ENCODE measurements around the gene NFATC2. TPM values are rescaled to one million over a fixed set of nuclear protein-coding genes. Genes with fewer than 3 reads are reported as not detected.

NFATC2 gene
- total RNA-seq, 2 experiments from 2014 or later: 32.5 to 33.2 TPM

GRCh38 chr20:51394706-51395105, 147.8 kb downstream of the NFATC2 start:
- no peak overlapping the region for H3K4me3 Mint-ChIP-seq
- no peak for DNase-seq
- Histone ChIP-seq H3K4me1 (ENCODE audit: insufficient read depth, low read length) (peaks cover 36% of the 10 kb centered on the region), H3K27me3 (ENCODE audit: control insufficient read depth in 1 of 2, insufficient read depth in 2 of 2, low read length in 2 of 2) (no peaks in the 10 kb centered on the region), H3K4me3 (ENCODE audit: low read length) (no peak overlapping the region), H3K9me3 (ENCODE audit: control insufficient read depth in 1 of 2, insufficient read depth in 1 of 2, low read length in 2 of 2) (no peaks in the 10 kb centered on the region), H3K36me3 (ENCODE audit: insufficient read depth, low read length) (peaks cover 81% of the 10 kb centered on the region), H3K27ac (ENCODE audit: low read depth in 1 of 2, low read length in 2 of 2) (no peak overlapping the region)
- H3K36me3 Mint-ChIP-seq (ENCODE audit: low read depth): peaks cover 77% of the 10 kb centered on the region
- ChIA-PET CTCF (no interaction called here), POLR2A (no interaction called here)
- H3K27ac Mint-ChIP-seq: peak overlapping the region; percentile 46
- H3K9me3 Mint-ChIP-seq: no peaks in the 10 kb centered on the region
- peaks cover 23% of the 10 kb centered on the region for H3K4me1 Mint-ChIP-seq (ENCODE audit: low read depth)
- TF ChIP-seq, protein P1, sequence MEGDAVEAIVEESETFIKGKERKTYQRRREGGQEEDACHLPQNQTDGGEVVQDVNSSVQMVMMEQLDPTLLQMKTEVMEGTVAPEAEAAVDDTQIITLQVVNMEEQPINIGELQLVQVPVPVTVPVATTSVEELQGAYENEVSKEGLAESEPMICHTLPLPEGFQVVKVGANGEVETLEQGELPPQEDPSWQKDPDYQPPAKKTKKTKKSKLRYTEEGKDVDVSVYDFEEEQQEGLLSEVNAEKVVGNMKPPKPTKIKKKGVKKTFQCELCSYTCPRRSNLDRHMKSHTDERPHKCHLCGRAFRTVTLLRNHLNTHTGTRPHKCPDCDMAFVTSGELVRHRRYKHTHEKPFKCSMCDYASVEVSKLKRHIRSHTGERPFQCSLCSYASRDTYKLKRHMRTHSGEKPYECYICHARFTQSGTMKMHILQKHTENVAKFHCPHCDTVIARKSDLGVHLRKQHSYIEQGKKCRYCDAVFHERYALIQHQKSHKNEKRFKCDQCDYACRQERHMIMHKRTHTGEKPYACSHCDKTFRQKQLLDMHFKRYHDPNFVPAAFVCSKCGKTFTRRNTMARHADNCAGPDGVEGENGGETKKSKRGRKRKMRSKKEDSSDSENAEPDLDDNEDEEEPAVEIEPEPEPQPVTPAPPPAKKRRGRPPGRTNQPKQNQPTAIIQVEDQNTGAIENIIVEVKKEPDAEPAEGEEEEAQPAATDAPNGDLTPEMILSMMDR (IDR thresholded peaks at IDR 0.05): no peak
- intact Hi-C loops (cut with DNase I, micrococcal nuclease): no loop called here
- no peak for ATAC-seq (ENCODE audit: poor library complexity)
- H3K27me3 Mint-ChIP-seq: no peaks in the 10 kb centered on the region

- Mint-ChIP-seq H3K36me3 (ENCODE audit: low read depth) (peaks cover 81% of the 10 kb centered on the region), H3K4me1 (ENCODE audit: low read depth) (peaks cover 13% of the 10 kb centered on the region), H3K27ac (no peak overlapping the region), H3K9me3 (no peaks in the 10 kb centered on the region), H3K27me3 (no peaks in the 10 kb centered on the region), H3K4me3 (no peak overlapping the region)
- Histone ChIP-seq H3K4me1 (ENCODE audit: insufficient read depth, low read length) (peaks cover 31% of the 10 kb centered on the region), H3K36me3 (ENCODE audit: insufficient read depth, low read length) (peaks cover 88% of the 10 kb centered on the region), H3K27me3 (ENCODE audit: control insufficient read depth in 1 of 2, insufficient read depth in 2 of 2, low read length in 2 of 2) (no peaks in the 10 kb centered on the region), H3K4me3 (ENCODE audit: low read length) (no peak overlapping the region), H3K27ac (ENCODE audit: low read depth in 1 of 2, low read length in 2 of 2) (no peak overlapping the region), H3K9me3 (ENCODE audit: control insufficient read depth in 1 of 2, insufficient read depth in 1 of 2, low read length in 2 of 2) (no peaks in the 10 kb centered on the region)
- CTCF ChIA-PET: no interaction called here
- no peak for ATAC-seq (ENCODE audit: poor library complexity)
- TF ChIP-seq, protein P1 (IDR thresholded peaks at IDR 0.05): no peak
- intact Hi-C loops (cut with DNase I, micrococcal nuclease): no loop called here
- no peak for DNase-seq
- POLR2A ChIA-PET: no interaction called here
These were observed 148.9 kb downstream of the NFATC2 start for GRCh38 chr20:51393571-51393970.

DNA sequence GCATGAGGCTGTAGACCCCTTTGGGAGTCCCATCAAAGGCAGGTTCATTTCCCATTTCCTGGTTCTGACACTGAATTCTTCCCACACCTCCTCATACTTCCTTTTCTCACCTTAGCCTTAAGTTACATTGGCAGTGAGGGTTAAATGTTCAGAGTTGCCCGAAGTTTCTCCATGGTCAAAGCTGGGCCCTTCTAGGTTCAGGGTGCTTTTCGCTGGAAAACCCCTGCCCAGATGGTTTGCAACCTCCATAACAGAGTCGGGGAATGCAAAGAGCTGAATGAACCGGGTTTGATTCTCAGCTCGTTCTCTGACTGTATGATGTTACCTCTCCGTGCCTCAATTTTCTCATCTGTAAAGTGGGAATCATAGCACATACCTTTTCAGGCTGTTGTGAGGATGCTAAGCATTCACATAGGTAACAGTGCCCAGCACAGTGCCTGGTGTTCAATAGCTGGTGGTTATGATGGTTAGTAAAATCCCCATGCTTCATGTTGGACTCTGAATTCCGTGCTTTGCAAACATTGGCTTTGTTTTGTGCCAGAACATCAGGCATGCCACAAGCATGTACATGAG, 149.8 kb downstream of the NFATC2 start:
- peaks cover 84% of the 10 kb centered on the region for H3K36me3 Mint-ChIP-seq (ENCODE audit: low read depth)
- TF ChIP-seq, protein P1 (IDR thresholded peaks at IDR 0.05): no peak
- Histone ChIP-seq H3K4me3 (ENCODE audit: low read length) (no peak overlapping the region), H3K36me3 (ENCODE audit: insufficient read depth, low read length) (peaks cover 85% of the 10 kb centered on the region), H3K27me3 (ENCODE audit: control insufficient read depth in 1 of 2, insufficient read depth in 2 of 2, low read length in 2 of 2) (no peaks in the 10 kb centered on the region), H3K27ac (ENCODE audit: low read depth in 1 of 2, low read length in 2 of 2) (no peak overlapping the region), H3K4me1 (ENCODE audit: insufficient read depth, low read length) (peaks cover 24% of the 10 kb centered on the region), H3K9me3 (ENCODE audit: control insufficient read depth in 1 of 2, insufficient read depth in 1 of 2, low read length in 2 of 2) (no peaks in the 10 kb centered on the region)
- ChIA-PET POLR2A (no interaction called here), CTCF (interaction anchor here (0.6 kb wide), 1 partner anchor 80 kb away, joined by 5 read pairs; no protein-coding TSS in a partner anchor)
- H3K27me3 Mint-ChIP-seq: no peaks in the 10 kb centered on the region
- H3K4me3 Mint-ChIP-seq: no peak overlapping the region
- H3K9me3 Mint-ChIP-seq: no peaks in the 10 kb centered on the region
- ATAC-seq (ENCODE audit: poor library complexity) (no peak), DNase-seq (no peak)
- H3K27ac Mint-ChIP-seq: no peak overlapping the region
- intact Hi-C loops (cut with DNase I, micrococcal nuclease): no loop called here
- H3K4me1 Mint-ChIP-seq (ENCODE audit: low read depth): peaks cover 12% of the 10 kb centered on the region
